Measurements from ENCODE around the gene ZNF831.

Gene ZNF831

DNA sequence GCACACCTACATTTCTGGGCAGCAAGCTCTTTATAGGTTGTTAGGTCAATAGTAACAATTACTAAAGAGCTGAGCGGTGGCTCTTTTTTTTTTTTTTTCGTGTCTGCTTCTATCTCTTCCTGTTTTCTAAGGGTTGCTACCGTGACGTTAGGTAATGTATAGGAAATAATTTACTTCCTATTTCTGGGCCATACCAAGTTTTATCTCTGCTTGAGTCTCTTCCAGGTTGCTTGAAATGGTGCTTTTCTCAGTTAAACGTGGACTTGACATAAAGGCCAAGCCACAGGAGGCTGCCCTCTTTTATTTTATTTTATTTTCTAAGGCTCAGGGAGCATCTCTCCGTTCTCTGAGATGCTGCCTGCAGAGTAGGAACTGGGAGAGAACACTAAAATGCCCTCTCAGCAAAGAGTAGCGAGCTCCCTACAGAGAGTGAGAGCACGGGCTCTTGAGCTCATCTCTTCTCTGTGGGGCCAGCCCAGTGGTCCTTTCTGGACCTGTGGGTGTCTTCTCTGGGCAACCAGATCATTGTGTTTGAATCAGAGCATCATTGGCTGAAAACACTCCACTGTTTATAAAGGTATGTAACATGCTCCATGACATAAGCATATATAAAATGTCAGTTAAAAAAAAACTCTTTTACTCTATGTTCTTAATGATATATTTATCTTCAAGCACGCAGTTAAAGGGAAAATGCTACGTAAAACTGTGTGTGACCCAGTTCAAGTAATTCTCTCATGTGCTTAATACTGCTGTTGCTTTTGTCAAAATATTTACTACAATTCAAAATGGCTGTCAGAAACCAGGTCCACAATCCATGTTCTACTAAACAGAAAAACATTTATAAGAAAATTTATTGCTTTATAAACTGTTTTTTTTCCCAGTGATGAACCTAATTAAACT lies at the start of gene ZNF831:
Gene ZNF831 (plus strand): TSS at position 191 of the 900 bp plus-strand sequence. CDS start 27,199 bp downstream, outside the sequence.
- DNase-seq = peak; percentile 38
- Mint-ChIP-seq H3K27ac (peak within 1 kb of the TSS; percentile 94), H3K4me3 (peak within 1 kb of the TSS; percentile 82), H3K36me3 (ENCODE audit: low read depth) (peaks cover 5% of the 10 kb centered on the region), H3K4me1 (peaks cover 94% of the 10 kb centered on the region), H3K9me3 (no peaks in the 10 kb centered on the region), H3K27me3 (no peaks in the 10 kb centered on the region)
- ATAC-seq = peak; percentile 33

DNA sequence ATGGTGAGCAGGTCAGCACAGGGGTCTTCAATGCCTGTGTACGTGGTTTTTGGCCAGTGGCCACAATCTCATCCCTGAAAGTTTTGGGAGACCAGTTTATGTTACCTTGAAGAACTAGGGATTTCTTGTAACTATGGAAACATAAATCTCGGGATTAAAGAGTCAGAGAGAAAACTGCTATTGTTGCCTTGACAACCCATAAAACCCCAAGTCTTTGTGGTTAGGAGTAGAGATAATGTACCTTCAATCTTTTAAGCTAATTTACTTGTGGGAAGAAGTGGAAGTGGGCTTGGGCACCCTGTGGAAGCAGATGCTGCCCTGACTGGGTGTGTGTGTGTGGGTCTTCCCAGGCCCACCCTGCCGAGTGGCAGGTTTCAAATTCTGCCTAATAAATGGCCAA lies 46.1 kb upstream of the ZNF831 start:
- Mint-ChIP-seq H3K27ac (no peak overlapping the region), H3K36me3 (ENCODE audit: low read depth) (peaks cover 11% of the 10 kb centered on the region), H3K9me3 (peaks cover 12% of the 10 kb centered on the region), H3K4me3 (no peak overlapping the region), H3K27me3 (no peaks in the 10 kb centered on the region), H3K4me1 (peaks cover 55% of the 10 kb centered on the region)
- DNase-seq (no peak), ATAC-seq (no peak)

DNA sequence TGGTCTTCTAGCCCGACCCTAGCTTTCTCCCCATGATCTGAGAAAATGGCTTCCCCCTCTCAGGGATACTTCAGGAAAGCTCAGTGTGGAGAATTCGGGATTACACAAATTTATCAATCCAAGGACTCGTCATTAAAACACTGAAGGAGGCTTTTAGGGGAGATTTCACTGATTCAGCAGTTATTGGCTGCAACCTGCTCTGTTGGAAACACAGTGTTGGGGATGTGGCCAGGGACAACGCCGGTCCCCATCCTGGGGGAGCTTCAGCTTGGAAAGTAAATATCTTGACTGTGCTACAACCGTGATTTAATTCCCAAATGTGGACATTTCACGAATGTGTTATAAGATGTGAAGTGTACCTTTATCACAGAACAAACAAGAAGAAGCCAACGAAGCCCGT lies 44.8 kb upstream of the ZNF831 start:
- Mint-ChIP-seq H3K9me3 (peaks cover 12% of the 10 kb centered on the region), H3K36me3 (ENCODE audit: low read depth) (peaks cover 11% of the 10 kb centered on the region), H3K27ac (no peak overlapping the region), H3K27me3 (no peaks in the 10 kb centered on the region), H3K4me3 (no peak overlapping the region), H3K4me1 (peaks cover 68% of the 10 kb centered on the region)
- DNase-seq (no peak), ATAC-seq (no peak)

DNA sequence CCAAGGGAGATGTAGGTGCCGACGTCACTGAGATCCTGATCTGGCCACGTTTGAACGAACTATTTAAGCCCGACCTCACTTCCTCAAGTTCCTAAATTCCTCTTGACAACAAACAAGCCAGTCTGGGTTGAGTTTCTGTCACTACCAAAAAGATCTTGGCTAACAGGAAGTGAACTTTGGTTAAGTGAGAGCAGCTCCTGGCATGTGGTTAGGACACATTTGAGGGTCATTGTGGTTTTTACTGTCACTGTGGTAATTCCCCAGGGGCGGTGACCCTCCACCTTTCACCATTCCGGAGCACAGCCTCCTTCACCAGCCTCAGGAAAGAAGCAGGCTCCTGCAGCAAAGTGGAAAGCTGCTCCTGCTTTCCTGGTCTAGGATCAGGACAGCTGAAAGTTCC lies 43.1 kb upstream of the ZNF831 start:
- ATAC-seq (peak; percentile 44), DNase-seq (peak; percentile 53)
- peak overlapping the region; percentile 34 for H3K4me3 Mint-ChIP-seq
- no peaks in the 10 kb centered on the region for H3K27me3 Mint-ChIP-seq
- peaks cover 12% of the 10 kb centered on the region for H3K9me3 Mint-ChIP-seq
- peak overlapping the region; percentile 91 for H3K27ac Mint-ChIP-seq
- H3K4me1 Mint-ChIP-seq = peaks cover 81% of the 10 kb centered on the region
- H3K36me3 Mint-ChIP-seq (ENCODE audit: low read depth) = peaks cover 11% of the 10 kb centered on the region

DNA sequence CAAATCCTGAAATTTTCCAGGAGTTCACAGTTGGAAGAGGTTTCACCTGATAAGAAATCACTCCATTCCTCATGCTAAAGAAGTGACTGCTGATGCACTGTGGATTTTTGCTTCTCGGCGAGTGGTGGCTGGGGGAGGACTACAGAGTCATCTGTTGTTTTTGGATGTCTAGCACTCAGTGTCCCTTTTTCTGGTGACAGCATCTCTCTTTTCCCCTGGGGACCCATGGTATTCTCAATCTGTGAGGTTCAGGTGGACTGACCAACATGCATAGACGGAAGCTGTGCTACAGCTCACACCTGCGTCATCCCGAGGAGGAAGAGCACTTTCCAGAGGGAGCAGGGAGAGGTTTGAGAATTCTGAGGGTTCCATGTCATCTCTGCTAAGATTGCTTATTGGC lies 42.7 kb upstream of the ZNF831 start:
- H3K27me3 Mint-ChIP-seq = no peaks in the 10 kb centered on the region
- H3K27ac Mint-ChIP-seq = peak overlapping the region; percentile 91
- peak overlapping the region; percentile 34 for H3K4me3 Mint-ChIP-seq
- ATAC-seq (no peak), DNase-seq (no peak)
- peaks cover 11% of the 10 kb centered on the region for H3K36me3 Mint-ChIP-seq (ENCODE audit: low read depth)
- H3K4me1 Mint-ChIP-seq = peaks cover 81% of the 10 kb centered on the region
- peaks cover 12% of the 10 kb centered on the region for H3K9me3 Mint-ChIP-seq

DNA sequence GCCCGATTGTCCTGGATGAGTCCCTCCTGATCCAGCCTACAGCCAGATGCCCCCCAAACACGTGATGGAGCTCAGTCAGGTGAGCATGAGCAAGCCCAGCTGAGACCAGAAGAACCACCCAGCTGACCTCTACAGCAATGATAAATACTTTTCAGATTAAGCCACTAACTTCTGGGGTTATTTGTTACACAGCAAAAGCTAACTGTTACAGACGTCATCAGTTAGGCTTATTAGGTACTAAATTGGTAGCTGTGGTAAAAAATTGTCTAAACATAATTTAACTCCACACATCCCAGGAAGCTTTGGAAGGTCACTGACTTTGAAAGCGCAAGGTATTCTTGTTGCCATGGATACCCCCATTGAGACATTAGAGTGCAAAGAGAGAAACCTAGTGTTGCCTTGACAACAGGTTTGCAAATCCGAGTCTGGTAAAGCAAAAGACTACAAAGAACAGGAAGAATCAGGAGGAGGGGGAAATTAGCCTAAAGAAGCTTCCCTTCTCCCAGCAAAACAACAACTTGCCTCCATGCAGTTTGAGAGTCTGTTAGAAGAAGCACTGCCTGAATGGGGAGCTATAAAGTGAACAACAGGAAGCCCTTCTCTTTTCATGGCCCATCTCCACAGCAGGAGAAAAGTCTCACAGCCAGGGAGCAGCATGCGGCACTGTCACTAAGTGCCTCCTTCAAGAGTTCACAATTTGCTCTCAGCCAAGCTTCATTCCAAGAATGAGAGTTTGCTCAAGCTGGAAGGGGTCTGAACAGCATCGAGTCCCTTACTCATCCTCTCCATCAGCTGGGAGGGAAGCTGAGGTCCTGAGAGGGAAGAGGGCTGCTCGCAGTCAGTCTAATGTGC lies 41.7 kb upstream of the ZNF831 start:
- peaks cover 11% of the 10 kb centered on the region for H3K36me3 Mint-ChIP-seq (ENCODE audit: low read depth)
- no peaks in the 10 kb centered on the region for H3K27me3 Mint-ChIP-seq
- ATAC-seq (no peak), DNase-seq (peak; percentile 29)
- H3K4me1 Mint-ChIP-seq = peaks cover 84% of the 10 kb centered on the region
- H3K4me3 Mint-ChIP-seq = peak overlapping the region; percentile 45
- peaks cover 12% of the 10 kb centered on the region for H3K9me3 Mint-ChIP-seq
- peak overlapping the region; percentile 91 for H3K27ac Mint-ChIP-seq

DNA sequence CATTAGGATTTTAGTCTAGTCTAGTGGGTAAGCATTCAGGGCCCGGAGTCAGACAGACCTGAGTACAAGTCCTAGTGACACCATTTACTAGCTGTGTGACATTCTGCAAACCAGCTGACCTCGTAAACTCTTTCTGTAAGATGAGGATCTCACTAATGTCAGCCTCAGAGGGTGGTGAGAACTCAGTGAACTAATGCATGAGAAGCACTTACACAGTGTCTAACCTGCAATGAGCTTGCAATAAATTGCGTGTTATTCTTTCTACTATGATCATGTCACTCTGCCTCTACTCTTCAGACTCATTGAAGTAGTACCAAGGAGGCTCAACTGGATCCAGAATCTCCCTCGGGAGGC lies 41.1 kb upstream of the ZNF831 start:
- H3K27ac Mint-ChIP-seq = peak overlapping the region; percentile 91
- DNase-seq = no peak
- peaks cover 12% of the 10 kb centered on the region for H3K9me3 Mint-ChIP-seq

DNA sequence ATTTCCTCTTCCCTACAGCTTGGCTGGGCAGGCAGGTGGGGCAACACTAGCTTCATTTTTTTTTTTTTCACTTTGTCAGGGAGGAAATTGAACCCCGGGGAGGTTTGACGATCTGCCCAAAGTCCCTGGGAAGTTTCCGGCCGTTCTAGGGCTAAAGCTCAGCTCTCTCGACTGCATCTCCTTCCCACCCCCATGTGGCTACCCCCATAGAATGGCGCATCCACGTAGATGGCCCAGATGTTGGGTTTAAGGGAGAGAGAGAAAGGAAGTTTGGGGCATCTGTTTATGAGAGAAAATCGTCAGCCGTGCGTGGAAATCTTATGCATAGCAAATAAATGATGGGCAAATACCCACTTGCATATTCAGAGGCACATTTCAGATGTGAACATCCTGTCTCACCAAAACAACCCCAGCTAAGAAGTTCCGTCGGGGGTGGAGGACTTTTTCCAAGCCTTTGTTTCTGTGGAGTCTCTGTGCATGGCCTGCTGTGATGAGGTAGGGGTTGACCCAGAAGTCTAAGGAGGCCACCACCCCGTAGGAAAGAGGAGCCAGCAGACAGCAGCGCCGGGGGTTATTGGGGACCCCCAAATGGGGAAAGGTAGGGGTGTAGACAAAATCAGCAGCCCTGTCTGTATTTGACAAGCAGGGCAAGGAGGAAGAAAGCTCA lies 40.5 kb upstream of the ZNF831 start:
- Mint-ChIP-seq H3K36me3 (ENCODE audit: low read depth) (peaks cover 11% of the 10 kb centered on the region), H3K27me3 (no peaks in the 10 kb centered on the region), H3K4me1 (peaks cover 84% of the 10 kb centered on the region), H3K9me3 (peaks cover 12% of the 10 kb centered on the region), H3K27ac (peak overlapping the region; percentile 91), H3K4me3 (peak overlapping the region; percentile 78)
- DNase-seq (peak; percentile 53), ATAC-seq (peak; percentile 62)

More for the DNA sequence above, 41.1 kb upstream of the ZNF831 start:
- ATAC-seq = peak; percentile 47
- Mint-ChIP-seq H3K4me1 (peaks cover 86% of the 10 kb centered on the region), H3K4me3 (peak overlapping the region; percentile 78), H3K36me3 (ENCODE audit: low read depth) (peaks cover 11% of the 10 kb centered on the region), H3K27me3 (no peaks in the 10 kb centered on the region)

DNA sequence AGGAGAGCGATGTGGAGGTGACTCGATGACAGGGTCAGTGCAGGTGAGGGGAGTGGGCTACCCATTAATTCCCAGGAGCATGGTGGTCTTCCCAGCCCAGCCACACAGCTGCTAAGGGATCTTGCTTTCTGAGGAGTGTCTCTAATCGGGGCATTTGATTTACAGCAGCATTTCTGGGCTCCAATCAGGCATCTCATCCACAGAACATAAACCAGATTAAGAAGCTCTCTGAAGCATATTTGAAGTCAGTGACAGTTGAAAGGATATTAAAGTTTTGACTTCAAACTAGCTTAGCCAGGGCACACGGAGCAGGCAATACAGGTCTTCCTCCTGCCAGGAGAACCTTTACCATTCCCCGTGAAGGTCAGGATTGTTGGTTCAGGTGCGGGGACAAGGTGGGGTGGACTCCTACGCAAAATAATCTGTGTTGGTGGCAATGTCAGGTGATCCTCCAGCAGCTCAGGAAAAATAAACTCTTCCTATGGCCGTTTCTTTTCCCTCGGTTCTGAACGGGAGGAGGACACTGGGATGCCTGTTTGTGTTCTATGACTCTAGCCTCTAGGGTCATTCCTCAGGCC lies 39.9 kb upstream of the ZNF831 start:
- no peak for ATAC-seq
- peak overlapping the region; percentile 78 for H3K4me3 Mint-ChIP-seq
- no peaks in the 10 kb centered on the region for H3K27me3 Mint-ChIP-seq
- H3K9me3 Mint-ChIP-seq = peaks cover 12% of the 10 kb centered on the region
- peak overlapping the region; percentile 91 for H3K27ac Mint-ChIP-seq
- no peak for DNase-seq
- H3K36me3 Mint-ChIP-seq (ENCODE audit: low read depth) = peaks cover 11% of the 10 kb centered on the region
- peaks cover 78% of the 10 kb centered on the region for H3K4me1 Mint-ChIP-seq

DNA sequence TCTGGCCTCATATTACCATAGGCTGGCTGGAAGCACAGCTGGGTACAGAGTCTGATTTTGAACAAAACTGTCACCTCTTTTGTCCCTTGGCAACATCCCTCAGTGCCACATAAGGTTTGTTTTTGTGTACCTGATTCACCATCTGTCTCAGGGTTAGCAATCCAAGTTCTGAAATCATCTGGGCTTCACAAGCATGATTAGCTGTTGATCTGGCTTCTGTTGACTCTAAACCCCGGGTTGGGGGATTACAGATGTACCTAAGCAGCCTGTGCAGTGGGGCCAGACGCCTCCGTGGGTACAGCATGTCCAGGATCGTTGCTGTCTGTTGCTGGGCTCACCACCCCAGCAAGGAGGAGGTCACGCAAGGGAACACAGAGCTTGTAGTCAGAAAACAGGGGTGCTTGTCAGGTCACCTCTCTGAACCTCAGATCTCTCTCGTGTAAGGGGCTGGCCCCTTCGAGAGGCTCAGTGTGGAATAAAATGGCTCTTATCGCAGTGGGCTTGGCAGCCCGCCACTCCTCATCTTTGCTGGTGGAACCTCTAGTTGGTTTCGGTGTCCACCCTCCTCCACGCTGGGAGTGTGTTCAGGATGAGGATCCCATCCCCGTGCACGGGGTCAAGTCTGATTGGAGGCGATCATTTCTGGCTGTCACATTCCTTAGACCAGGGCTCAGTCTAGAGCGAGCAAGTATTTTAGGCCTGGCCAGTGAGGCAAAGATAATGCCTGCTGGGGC lies 39.2 kb upstream of the ZNF831 start:
- ATAC-seq (no peak), DNase-seq (no peak)
- Mint-ChIP-seq H3K4me1 (peaks cover 71% of the 10 kb centered on the region), H3K9me3 (peaks cover 12% of the 10 kb centered on the region), H3K4me3 (peak overlapping the region; percentile 78), H3K27ac (peak overlapping the region; percentile 57), H3K27me3 (no peaks in the 10 kb centered on the region), H3K36me3 (ENCODE audit: low read depth) (peaks cover 11% of the 10 kb centered on the region)

DNA sequence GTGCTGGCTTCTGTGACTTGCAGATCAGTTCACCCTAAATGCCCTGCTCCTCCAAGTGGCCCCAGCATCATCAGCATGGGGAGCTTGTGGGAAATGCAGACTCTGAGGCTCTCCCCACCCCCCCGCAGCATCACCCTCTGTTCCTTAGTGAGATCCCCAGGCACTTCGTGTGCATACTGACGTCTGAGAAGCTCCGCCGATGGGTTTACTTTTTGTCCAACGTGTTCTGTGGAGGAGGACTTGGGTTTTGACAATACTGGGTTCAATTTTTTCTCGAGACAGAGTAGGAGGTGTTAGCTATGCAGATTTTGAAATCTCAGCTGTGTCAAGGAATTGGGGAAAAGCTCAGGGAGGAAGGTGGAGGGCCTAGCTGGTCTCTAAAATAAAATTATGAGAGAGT lies 38.3 kb upstream of the ZNF831 start:
- Mint-ChIP-seq H3K4me3 (no peak overlapping the region), H3K27me3 (no peaks in the 10 kb centered on the region), H3K36me3 (ENCODE audit: low read depth) (peaks cover 11% of the 10 kb centered on the region), H3K27ac (no peak overlapping the region), H3K4me1 (peaks cover 63% of the 10 kb centered on the region), H3K9me3 (peaks cover 12% of the 10 kb centered on the region)
- no peak for ATAC-seq
- no peak for DNase-seq

DNA sequence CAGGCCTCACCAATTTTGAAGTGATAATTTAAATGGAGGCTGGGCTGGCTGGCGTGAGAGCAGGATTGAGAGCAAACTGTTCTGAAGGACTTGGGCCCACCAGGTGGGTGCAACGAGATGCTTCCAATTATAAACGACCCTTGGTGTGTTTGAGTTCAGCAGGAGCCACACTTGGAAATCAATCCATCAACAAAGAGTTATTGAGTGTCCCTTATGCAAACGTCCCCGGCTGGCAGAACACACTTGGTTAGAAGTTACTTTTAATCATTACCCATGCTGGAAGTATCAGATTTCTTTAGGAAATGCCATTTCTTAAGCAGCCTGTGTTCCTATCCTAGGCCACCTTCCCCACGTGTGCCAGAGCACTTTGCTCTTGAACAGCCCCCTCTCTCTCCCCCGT lies 37.8 kb upstream of the ZNF831 start:
- no peak overlapping the region for H3K4me3 Mint-ChIP-seq
- DNase-seq (no peak), ATAC-seq (no peak)
- peaks cover 11% of the 10 kb centered on the region for H3K36me3 Mint-ChIP-seq (ENCODE audit: low read depth)
- no peak overlapping the region for H3K27ac Mint-ChIP-seq
- no peaks in the 10 kb centered on the region for H3K27me3 Mint-ChIP-seq
- peaks cover 12% of the 10 kb centered on the region for H3K9me3 Mint-ChIP-seq
- peaks cover 61% of the 10 kb centered on the region for H3K4me1 Mint-ChIP-seq

DNA sequence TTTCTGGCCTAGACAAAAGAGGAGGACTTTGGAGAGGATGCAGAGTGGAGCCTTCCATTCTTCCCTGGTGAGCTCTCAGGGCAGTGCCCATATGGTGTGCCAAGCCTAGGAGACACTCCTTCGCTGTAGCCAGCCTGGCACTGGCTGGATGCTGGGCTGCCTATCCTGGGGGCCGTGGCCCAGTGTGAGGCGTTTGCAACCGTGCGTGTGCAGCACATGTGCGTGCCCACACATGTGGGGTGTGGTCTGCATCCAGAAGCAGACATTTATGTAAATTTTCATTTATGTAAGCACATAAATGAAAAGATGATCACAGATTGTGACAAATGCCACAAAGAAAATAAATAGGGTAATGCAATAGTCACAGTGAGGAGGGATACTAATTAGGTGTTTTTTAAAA lies 35.8 kb upstream of the ZNF831 start:
- Mint-ChIP-seq H3K27me3 (no peaks in the 10 kb centered on the region), H3K4me1 (peaks cover 41% of the 10 kb centered on the region), H3K27ac (no peak overlapping the region), H3K9me3 (no peaks in the 10 kb centered on the region), H3K36me3 (ENCODE audit: low read depth) (no peaks in the 10 kb centered on the region), H3K4me3 (no peak overlapping the region)
- DNase-seq = no peak
- ATAC-seq = no peak

Measured in activated naive CD8-positive, alpha-beta T cell treated with anti-CD3 and anti-CD28 coated beads, Interleukin-2, amount 50 U/mL, for 24 hours (primary cell).